ENCODE data around the gene CMPK2.

The CMPK2 gene

DNA sequence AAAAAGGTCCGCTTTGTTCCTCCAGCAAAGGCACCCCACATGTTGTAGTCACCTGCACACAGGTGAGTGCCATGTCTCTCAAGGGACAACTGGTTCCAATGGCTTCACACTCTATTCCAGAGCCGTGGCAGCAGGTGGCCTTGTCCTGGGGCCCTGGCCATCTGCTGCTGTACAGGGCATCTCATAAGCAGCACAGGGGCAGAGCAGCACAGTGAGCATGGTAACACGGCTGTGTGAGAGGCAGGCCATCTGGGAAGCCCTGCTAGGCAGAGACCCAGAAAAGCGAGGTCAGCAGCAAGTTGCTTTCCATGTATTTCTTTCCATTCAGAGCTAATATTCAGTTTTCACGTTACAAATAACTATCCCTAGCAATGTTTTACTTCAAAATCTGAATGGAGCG lies 54.7 kb downstream of the CMPK2 start:
- no peak for DNase-seq (ENCODE audit: low read depth)

DNA sequence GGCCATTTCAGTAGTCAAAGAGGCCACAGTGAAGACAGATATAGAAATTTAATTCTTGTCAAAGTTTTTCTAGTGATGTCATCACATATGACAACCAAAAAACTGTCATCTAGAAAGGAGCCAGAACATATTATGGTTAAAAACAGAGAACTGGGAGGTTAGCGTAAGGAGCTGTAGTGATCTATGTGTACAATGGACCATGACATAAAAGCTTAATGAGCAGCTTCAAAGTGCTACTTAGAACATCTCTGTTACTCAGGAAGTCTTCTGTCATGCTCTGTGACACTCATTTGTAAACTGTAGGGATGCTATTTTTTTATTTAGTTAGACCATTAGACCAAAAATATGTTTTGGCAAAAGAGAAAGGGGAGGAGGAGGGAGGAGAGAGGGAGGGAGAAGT lies 57.3 kb downstream of the CMPK2 start:
- no peak for DNase-seq (ENCODE audit: low read depth)

DNA sequence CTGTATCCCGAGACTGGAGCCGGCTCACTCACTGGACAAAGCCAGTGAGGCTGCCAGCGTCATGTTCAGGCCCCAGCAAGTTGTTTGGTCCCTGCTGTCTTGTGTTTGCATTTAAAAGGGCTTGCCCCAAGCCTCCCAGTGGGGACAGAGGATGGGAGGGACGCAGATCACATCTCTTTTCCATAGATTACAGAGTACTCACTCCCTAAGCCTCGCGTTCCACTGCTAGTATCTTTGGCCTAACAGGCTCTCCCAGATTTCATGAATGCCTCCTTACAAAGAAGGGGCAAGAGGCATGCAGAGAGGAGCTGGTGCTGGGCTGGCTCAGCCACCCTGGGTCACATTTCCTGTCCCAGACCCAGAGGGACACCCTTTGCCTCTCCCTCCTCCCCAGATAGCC lies 59.1 kb downstream of the CMPK2 start:
- no peak for DNase-seq (ENCODE audit: low read depth)

DNA sequence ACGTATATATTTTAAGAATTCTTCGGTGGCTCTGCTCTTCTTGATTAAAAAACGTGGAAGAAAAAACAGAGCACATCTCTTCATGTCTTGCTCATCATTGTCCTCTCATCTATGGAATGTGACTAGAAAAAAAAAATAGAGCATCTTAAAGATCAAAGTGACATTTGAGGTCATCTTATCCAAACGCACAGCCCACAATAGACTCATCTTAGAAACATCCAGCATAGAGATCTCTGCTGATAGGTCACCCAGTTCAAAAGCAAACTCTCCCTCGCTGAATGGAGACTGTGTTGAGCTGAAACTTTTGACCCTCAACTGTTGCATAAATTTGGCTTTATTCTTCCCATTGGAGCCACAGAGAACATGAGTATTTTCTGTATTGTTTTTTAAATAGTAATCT lies 65.2 kb downstream of the CMPK2 start:
- DNase-seq (ENCODE audit: low read depth) = no peak

All from activated T-cell treated with anti-CD3 and anti-CD28 coated beads for 48 hours (primary cell).